ENCODE results near the gene COTL1. TPM values are rescaled to one million over a fixed set of nuclear protein-coding genes. Genes with fewer than 3 reads are reported as not detected.

COTL1 gene
- total and polyA plus RNA-seq, 4 experiments from 2014 or later, result 181 to 683 (median 387) TPM

- intact Hi-C loops (cut with micrococcal nuclease), result loop anchor here (2.0 kb wide), 1 partner anchor 53 kb away; no protein-coding TSS in a partner anchor
- Histone ChIP-seq H3K4me1 (ENCODE audit: insufficient read depth, low read length) (peaks cover 47% of the 10 kb centered on the region), H3K4me3 (ENCODE audit: low read length in 2 of 2) (peak within 1 kb of the TSS; percentile 32 to 75), H3K36me3 (ENCODE audit: insufficient read depth, low read length) (peaks cover 15% of the 10 kb centered on the region), H3K27me3 (ENCODE audit: insufficient read depth, low read length) (no peaks in the 10 kb centered on the region), H3K9me3 (ENCODE audit: control insufficient read depth in 1 of 2, low read length in 2 of 2) (no peaks in the 10 kb centered on the region), H3K27ac (ENCODE audit: low read depth, low read length) (peak within 1 kb of the TSS; percentile 62)
- ChIA-PET POLR2A (ENCODE audit: partially characterized antibody) (interaction anchor here (0.6 to 5.0 kb wide), 19 partner anchors 9 to 380 kb away, joined by 3 to 28 read pairs (median 5); partner anchors contain the start of genes COTL1 and KIAA0513), CTCF (ENCODE audit: partially characterized antibody) (interaction anchor here (0.9 to 1.3 kb wide), 6 partner anchors 10 to 142 kb away, joined by 3 to 6 read pairs (median 4); no protein-coding TSS in a partner anchor)
- peaks cover 14 to 34% of the 10 kb centered on the region in 2 donors for H3K36me3 Mint-ChIP-seq
- H3K4me3 Mint-ChIP-seq, result peak within 1 kb of the TSS; percentile 86 to 96 (median 94)
- peaks cover 30 to 53% (median 41%) of the 10 kb centered on the region in 4 donors for H3K4me1 Mint-ChIP-seq
- peak within 1 kb of the TSS; percentile 86 to 97 (median 96) for H3K27ac Mint-ChIP-seq
- no peaks in the 10 kb centered on the region for H3K9me3 Mint-ChIP-seq
- DNase-seq, result peak; percentile 68 to 76 (median 72)
- no peaks in the 10 kb centered on the region for H3K27me3 Mint-ChIP-seq
Observed at GRCh38 chr16:84647828-84648594, 30.1 kb upstream of the COTL1 start, which contains the start of gene KLHL36. Gene KLHL36, plus strand, starts transcription at chr16:84648511. Its CDS starts 2,357 bp downstream, at chr16:84650868.

- Mint-ChIP-seq H3K4me1 (peaks cover 16 to 41% (median 33%) of the 10 kb centered on the region in 4 donors), H3K27ac (no peak overlapping the region), H3K36me3 (peaks cover 0 to 3% of the 10 kb centered on the region in 2 donors), H3K9me3 (no peaks in the 10 kb centered on the region), H3K4me3 (no peak overlapping the region), H3K27me3 (no peaks in the 10 kb centered on the region)
- Histone ChIP-seq H3K27me3 (ENCODE audit: insufficient read depth, low read length) (no peaks in the 10 kb centered on the region), H3K27ac (ENCODE audit: low read depth, low read length) (no peak overlapping the region), H3K9me3 (ENCODE audit: control insufficient read depth in 1 of 2, low read length in 2 of 2) (no peaks in the 10 kb centered on the region), H3K4me3 (ENCODE audit: low read length in 2 of 2) (no peak overlapping the region), H3K36me3 (ENCODE audit: insufficient read depth, low read length) (no peaks in the 10 kb centered on the region), H3K4me1 (ENCODE audit: insufficient read depth, low read length) (peaks cover 33% of the 10 kb centered on the region)
- POLR2A ChIA-PET (ENCODE audit: partially characterized antibody), result no interaction called here
- no peak for DNase-seq
- intact Hi-C loops (cut with micrococcal nuclease), result no loop called here
- CTCF ChIA-PET (ENCODE audit: partially characterized antibody), result no interaction called here
Observed at GRCh38 chr16:84643674-84644073, 25.8 kb upstream of the COTL1 start.

GRCh38 chr16:84643180-84643583, 25.3 kb upstream of the COTL1 start:
- Mint-ChIP-seq H3K27me3 (no peaks in the 10 kb centered on the region), H3K9me3 (no peaks in the 10 kb centered on the region), H3K36me3 (peaks cover 0 to 3% of the 10 kb centered on the region in 2 donors), H3K27ac (no peak overlapping the region), H3K4me3 (no peak overlapping the region), H3K4me1 (peaks cover 16 to 46% (median 34%) of the 10 kb centered on the region in 4 donors)
- ChIA-PET POLR2A (ENCODE audit: partially characterized antibody) (no interaction called here), CTCF (ENCODE audit: partially characterized antibody) (interaction anchor here (1.4 kb wide), 1 partner anchor 95 kb away, joined by 4 read pairs; no protein-coding TSS in a partner anchor)
- Histone ChIP-seq H3K4me1 (ENCODE audit: insufficient read depth, low read length) (peaks cover 33% of the 10 kb centered on the region), H3K9me3 (ENCODE audit: control insufficient read depth in 1 of 2, low read length in 2 of 2) (no peaks in the 10 kb centered on the region), H3K4me3 (ENCODE audit: low read length in 2 of 2) (no peak overlapping the region), H3K27me3 (ENCODE audit: insufficient read depth, low read length) (no peaks in the 10 kb centered on the region), H3K36me3 (ENCODE audit: insufficient read depth, low read length) (no peaks in the 10 kb centered on the region), H3K27ac (ENCODE audit: low read depth, low read length) (no peak overlapping the region)
- intact Hi-C loops (cut with micrococcal nuclease), result no loop called here
- no peak for DNase-seq

GRCh38 chr16:84641643-84642358, 23.9 kb upstream of the COTL1 start:
- Mint-ChIP-seq H3K4me3 (peak overlapping the region; percentile 31 to 79 (median 54)), H3K9me3 (no peaks in the 10 kb centered on the region), H3K36me3 (no peaks in the 10 kb centered on the region), H3K4me1 (peaks cover 12 to 45% (median 29%) of the 10 kb centered on the region in 4 donors), H3K27me3 (no peaks in the 10 kb centered on the region), H3K27ac (peak overlapping the region; percentile 5 to 90 (median 84))
- intact Hi-C loops (cut with micrococcal nuclease), result no loop called here
- H3K9me3 ChIP-seq (ENCODE audit: control insufficient read depth in 1 of 2, low read length in 2 of 2), result no peaks in the 10 kb centered on the region
- H3K27ac ChIP-seq (ENCODE audit: low read depth, low read length), result no peak overlapping the region
- no peaks in the 10 kb centered on the region for H3K27me3 ChIP-seq (ENCODE audit: insufficient read depth, low read length)
- ChIA-PET POLR2A (ENCODE audit: partially characterized antibody) (interaction anchor here (1.1 to 1.9 kb wide), 4 partner anchors 8 to 135 kb away, joined by 4 to 7 read pairs (median 7); no protein-coding TSS in a partner anchor), CTCF (ENCODE audit: partially characterized antibody) (interaction anchor here (1.2 to 1.6 kb wide), 4 partner anchors 19 to 97 kb away, joined by 4 to 6 read pairs (median 5); no protein-coding TSS in a partner anchor)
- H3K4me3 ChIP-seq (ENCODE audit: low read length in 2 of 2), result no peak overlapping the region
- DNase-seq, result peak in 1 of 5 donors; percentile 18
- no peaks in the 10 kb centered on the region for H3K36me3 ChIP-seq (ENCODE audit: insufficient read depth, low read length)
- peaks cover 27% of the 10 kb centered on the region for H3K4me1 ChIP-seq (ENCODE audit: insufficient read depth, low read length)

GRCh38 chr16:84640145-84640544, 22.3 kb upstream of the COTL1 start:
- Histone ChIP-seq H3K9me3 (ENCODE audit: control insufficient read depth in 1 of 2, low read length in 2 of 2) (no peaks in the 10 kb centered on the region), H3K27me3 (ENCODE audit: insufficient read depth, low read length) (no peaks in the 10 kb centered on the region), H3K36me3 (ENCODE audit: insufficient read depth, low read length) (no peaks in the 10 kb centered on the region), H3K4me1 (ENCODE audit: insufficient read depth, low read length) (peaks cover 27% of the 10 kb centered on the region), H3K4me3 (ENCODE audit: low read length in 2 of 2) (no peak overlapping the region), H3K27ac (ENCODE audit: low read depth, low read length) (no peak overlapping the region)
- POLR2A ChIA-PET (ENCODE audit: partially characterized antibody), result interaction anchor here (1.9 kb wide), 1 partner anchor 10 kb away, joined by 7 read pairs; no protein-coding TSS in a partner anchor
- intact Hi-C loops (cut with micrococcal nuclease), result no loop called here
- Mint-ChIP-seq H3K36me3 (no peaks in the 10 kb centered on the region), H3K27ac (peak overlapping the region in 2 of 7 donors; percentile 48 to 52), H3K9me3 (no peaks in the 10 kb centered on the region), H3K4me1 (peaks cover 12 to 39% (median 27%) of the 10 kb centered on the region in 4 donors), H3K4me3 (peak overlapping the region in 1 of 8 donors; percentile 35), H3K27me3 (no peaks in the 10 kb centered on the region)
- DNase-seq, result no peak
- CTCF ChIA-PET (ENCODE audit: partially characterized antibody), result interaction anchor here (0.6 kb wide), 1 partner anchor 130 kb away, joined by 4 read pairs; no protein-coding TSS in a partner anchor

GRCh38 chr16:84638231-84638806, 20.4 kb upstream of the COTL1 start:
- Histone ChIP-seq H3K4me1 (ENCODE audit: insufficient read depth, low read length) (peaks cover 27% of the 10 kb centered on the region), H3K4me3 (ENCODE audit: low read length in 2 of 2) (no peak overlapping the region), H3K9me3 (ENCODE audit: control insufficient read depth in 1 of 2, low read length in 2 of 2) (no peaks in the 10 kb centered on the region), H3K27ac (ENCODE audit: low read depth, low read length) (no peak overlapping the region), H3K27me3 (ENCODE audit: insufficient read depth, low read length) (no peaks in the 10 kb centered on the region), H3K36me3 (ENCODE audit: insufficient read depth, low read length) (no peaks in the 10 kb centered on the region)
- no peaks in the 10 kb centered on the region for H3K9me3 Mint-ChIP-seq
- no peak for DNase-seq
- H3K27me3 Mint-ChIP-seq, result no peaks in the 10 kb centered on the region
- peak overlapping the region in 1 of 8 donors; percentile 32 for H3K4me3 Mint-ChIP-seq
- peak overlapping the region in 1 of 7 donors; percentile 13 for H3K27ac Mint-ChIP-seq
- ChIA-PET POLR2A (ENCODE audit: partially characterized antibody) (interaction anchor here (1.1 to 1.4 kb wide), 2 partner anchors 10 to 132 kb away, joined by 3 to 4 read pairs; partner anchors contain the start of gene KLHL36), CTCF (ENCODE audit: partially characterized antibody) (no interaction called here)
- peaks cover 14 to 39% (median 27%) of the 10 kb centered on the region in 4 donors for H3K4me1 Mint-ChIP-seq
- H3K36me3 Mint-ChIP-seq, result no peaks in the 10 kb centered on the region
- intact Hi-C loops (cut with micrococcal nuclease), result no loop called here
